Gastroesophageal sphincter (tissue), 4 donors: Measurements from ENCODE around the gene EFEMP2. TPM values are rescaled to one million over a fixed set of nuclear protein-coding genes. Genes with fewer than 3 reads are reported as not detected.

Experiments used
- ATAC-seq: fragments of 150-250 bp; one replicate; pipeline ENCODE4 v1.9.1; 2016; ENCODE audit warnings: mild to moderate bottlenecking, moderate library complexity
- H3K27ac ChIP-seq, 4 donors: fragments of 200-600 bp; sonication (generic) in 3 of 4; 1 replicate in 3 of 4; 2 replicates in 1 of 4; pipeline ENCODE4 v1.5.1; 2016 to 2019
- H3K27me3 ChIP-seq: fragments of 200-600 bp; sonication (generic); one replicate; pipeline ENCODE4 v1.5.1; 2019
- H3K36me3 ChIP-seq, 2 donors: fragments of 200-600 bp; sonication (generic); one replicate each; pipeline ENCODE4 v1.5.1; 2019; ENCODE audit warnings: control low read depth in 1 of 2
- H3K4me1 ChIP-seq, 3 donors: fragments of 200-600 bp; sonication (generic); 1 replicate in 2 of 3; 2 replicates in 1 of 3; pipeline ENCODE4 v1.5.1; 2016 to 2019; ENCODE audit warnings: control low read depth in 2 of 3
- H3K4me3 ChIP-seq, 2 donors: fragments of 200-600 bp; sonication (generic); one replicate each; pipeline ENCODE4 v1.5.1; 2019; ENCODE audit warnings: mild to moderate bottlenecking in 1 of 2, moderate library complexity in 1 of 2
- H3K9me3 ChIP-seq, 3 donors: fragments of 200-600 bp; sonication (generic); one replicate each; pipeline ENCODE4 v1.5.1; 2017 to 2019; ENCODE audit warnings: control low read depth in 2 of 3
- EP300 ChIP-seq: sonication (generic); formaldehyde crosslinking; IDR thresholded peaks from one replicate; pipeline ENCODE4 v1.6.1; 2017; ENCODE audit warnings: antibody characterized with exemption, mild to moderate bottlenecking
- POLR2A ChIP-seq, 2 donors: fragments of 450-650 bp; IDR thresholded peaks; one replicate each; pipeline ENCODE4 v1.6.1; 2017; ENCODE audit warnings: antibody characterized with exemption in 2 of 2, mild to moderate bottlenecking in 2 of 2, moderate library complexity in 1 of 2
- POLR2AphosphoS5 ChIP-seq: sonication (generic); formaldehyde crosslinking; IDR thresholded peaks from one replicate; pipeline ENCODE4 v1.6.1; 2017; ENCODE audit warnings: antibody characterized with exemption
- WGBS, 2 donors: methylation state at CpG; one replicate each; pipeline ENCODE4 v1.1.5; 2018; ENCODE audit warnings: low coverage in 1 of 2; 5-methylcytosine and 5-hydroxymethylcytosine counted together
- total RNA-seq, 4 donors: library from RNA; depleted of rRNA; stranded (reverse); fragments of >200 nt; gene quantifications; one replicate each; pipeline ENCODE4 v1.1.0, GENCODE V29; 2016
- TF ChIP-seq, protein P1 (sequence below), 4 experiments: fragments of 200-600 bp in 2 of 4; fragments of 450-650 bp in 2 of 4; sonication (generic) in 1 of 4; IDR thresholded peaks; one replicate each; pipeline ENCODE4 v1.5.1; 2017 to 2019; ENCODE audit warnings: antibody characterized with exemption in 4 of 4, mild to moderate bottlenecking in 2 of 4, moderate library complexity in 2 of 4

The EFEMP2 gene
- total RNA-seq, 4 donors from 2014 or later: 55.6 to 92.8 (median 81.2) TPM

DNA sequence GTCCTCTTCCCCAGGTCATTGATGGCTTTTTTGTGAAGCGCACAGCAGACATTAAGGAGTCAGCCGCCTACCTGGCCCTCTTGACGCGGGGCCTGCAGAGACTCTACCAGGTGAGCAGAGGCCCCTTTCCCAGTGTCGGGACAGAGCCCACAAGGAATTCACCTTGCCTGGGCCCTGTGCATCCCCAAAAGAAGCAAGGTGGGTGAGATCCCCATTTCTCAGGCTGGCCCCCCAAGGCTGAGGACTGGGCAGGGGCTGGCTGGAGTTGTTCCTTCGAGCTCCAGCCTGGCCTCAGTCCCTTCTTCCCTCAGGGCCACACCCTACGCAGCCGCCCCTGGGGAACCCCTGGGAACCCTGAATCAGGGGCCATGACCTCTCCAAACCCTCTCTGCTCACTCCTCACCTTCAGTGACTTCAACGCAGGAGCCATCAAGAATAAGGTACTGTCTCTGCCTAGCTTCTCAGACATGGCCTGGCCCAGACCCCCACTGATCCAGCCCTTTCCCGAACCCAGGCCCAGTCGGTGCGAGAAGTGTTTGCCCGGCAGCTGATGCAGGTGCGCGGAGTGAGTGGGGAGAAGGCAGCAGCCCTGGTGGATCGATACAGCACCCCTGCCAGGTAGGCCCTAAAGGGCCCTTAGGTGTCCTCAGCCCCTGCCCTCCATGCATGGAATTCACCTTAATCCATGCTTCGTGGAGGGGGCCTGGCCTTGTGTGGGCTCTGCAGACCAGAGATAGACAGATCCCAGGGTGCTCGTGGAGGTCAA lies 7.7 kb downstream of the EFEMP2 start:
- WGBS, 2 donors: 67 to 100% methylated on average over 2 of the region's 18 CpGs
- H3K4me3 ChIP-seq: no peak overlapping the region
- H3K36me3 ChIP-seq: peaks cover 0 to 83% of the 10 kb centered on the region in 2 donors
- no peaks in the 10 kb centered on the region for H3K9me3 ChIP-seq
- no peak for ATAC-seq
- H3K27me3 ChIP-seq: no peaks in the 10 kb centered on the region
- no peak for TF ChIP-seq POLR2AphosphoS5
- TF ChIP-seq POLR2A (IDR thresholded peaks at IDR 0.05): no peak
- no peak for TF ChIP-seq EP300
- TF ChIP-seq, protein P1, sequence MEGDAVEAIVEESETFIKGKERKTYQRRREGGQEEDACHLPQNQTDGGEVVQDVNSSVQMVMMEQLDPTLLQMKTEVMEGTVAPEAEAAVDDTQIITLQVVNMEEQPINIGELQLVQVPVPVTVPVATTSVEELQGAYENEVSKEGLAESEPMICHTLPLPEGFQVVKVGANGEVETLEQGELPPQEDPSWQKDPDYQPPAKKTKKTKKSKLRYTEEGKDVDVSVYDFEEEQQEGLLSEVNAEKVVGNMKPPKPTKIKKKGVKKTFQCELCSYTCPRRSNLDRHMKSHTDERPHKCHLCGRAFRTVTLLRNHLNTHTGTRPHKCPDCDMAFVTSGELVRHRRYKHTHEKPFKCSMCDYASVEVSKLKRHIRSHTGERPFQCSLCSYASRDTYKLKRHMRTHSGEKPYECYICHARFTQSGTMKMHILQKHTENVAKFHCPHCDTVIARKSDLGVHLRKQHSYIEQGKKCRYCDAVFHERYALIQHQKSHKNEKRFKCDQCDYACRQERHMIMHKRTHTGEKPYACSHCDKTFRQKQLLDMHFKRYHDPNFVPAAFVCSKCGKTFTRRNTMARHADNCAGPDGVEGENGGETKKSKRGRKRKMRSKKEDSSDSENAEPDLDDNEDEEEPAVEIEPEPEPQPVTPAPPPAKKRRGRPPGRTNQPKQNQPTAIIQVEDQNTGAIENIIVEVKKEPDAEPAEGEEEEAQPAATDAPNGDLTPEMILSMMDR (IDR thresholded peaks at IDR 0.05): no peak
- peaks cover 0 to 66% (median 15%) of the 10 kb centered on the region in 3 donors for H3K4me1 ChIP-seq
- peak overlapping the region in 1 of 4 donors; percentile 19 for H3K27ac ChIP-seq

GRCh38 chr11:65863889-65864705 lies 8.5 kb downstream of the EFEMP2 start:
- ATAC-seq: no peak
- WGBS, 2 donors: 50 to 65% methylated on average over 2 to 5 of the region's 12 CpGs
- peaks cover 0 to 75% of the 10 kb centered on the region in 2 donors for H3K36me3 ChIP-seq
- H3K27me3 ChIP-seq: no peaks in the 10 kb centered on the region
- peaks cover 0 to 67% (median 15%) of the 10 kb centered on the region in 3 donors for H3K4me1 ChIP-seq
- H3K4me3 ChIP-seq: no peak overlapping the region
- no peaks in the 10 kb centered on the region for H3K9me3 ChIP-seq
- peak overlapping the region in 3 of 4 donors; percentile 31 to 97 (median 49) for H3K27ac ChIP-seq
- TF ChIP-seq, protein P1 (IDR thresholded peaks at IDR 0.05): no peak
- no peak for TF ChIP-seq POLR2A (IDR thresholded peaks at IDR 0.05)
- no peak for TF ChIP-seq EP300
- TF ChIP-seq POLR2AphosphoS5: no peak

- TF ChIP-seq EP300 (no peak), POLR2AphosphoS5 (no peak), POLR2A (IDR thresholded peaks at IDR 0.05) (no peak)
- TF ChIP-seq, protein P1 (IDR thresholded peaks at IDR 0.05): no peak
- H3K27me3 ChIP-seq: no peaks in the 10 kb centered on the region
- H3K27ac ChIP-seq: peak overlapping the region in 3 of 4 donors; percentile 49 to 97 (median 90)
- peaks cover 0 to 72% (median 15%) of the 10 kb centered on the region in 3 donors for H3K4me1 ChIP-seq
- no peaks in the 10 kb centered on the region for H3K9me3 ChIP-seq
- no peak for ATAC-seq
- no peak overlapping the region for H3K4me3 ChIP-seq
- H3K36me3 ChIP-seq: peaks cover 0 to 67% of the 10 kb centered on the region in 2 donors
- WGBS, 2 donors: 62 to 84% methylated on average over 3 to 7 of the region's 24 CpGs
Measured at GRCh38 chr11:65862941-65863888, 9.4 kb downstream of the EFEMP2 start.

GRCh38 chr11:65862191-65862735 lies 10.3 kb downstream of the EFEMP2 start:
- peaks cover 0 to 62% (median 15%) of the 10 kb centered on the region in 3 donors for H3K4me1 ChIP-seq
- WGBS, 2 donors: no CpG with 5 or more reads among the region's 5 CpGs
- no peaks in the 10 kb centered on the region for H3K9me3 ChIP-seq
- peak overlapping the region in 3 of 4 donors; percentile 90 to 99 (median 97) for H3K27ac ChIP-seq
- peak overlapping the region in 1 of 2 donors; percentile 95 for H3K4me3 ChIP-seq
- no peak for ATAC-seq
- H3K36me3 ChIP-seq: peaks cover 0 to 57% of the 10 kb centered on the region in 2 donors
- H3K27me3 ChIP-seq: no peaks in the 10 kb centered on the region
- TF ChIP-seq, protein P1 (IDR thresholded peaks at IDR 0.05): no peak
- TF ChIP-seq POLR2AphosphoS5: no peak
- no peak for TF ChIP-seq EP300
- TF ChIP-seq POLR2A (IDR thresholded peaks at IDR 0.05): no peak
